K562 (cell line): ENCODE data around the gene CD300H. TPM values are rescaled to one million over a fixed set of nuclear protein-coding genes. Genes with fewer than 3 reads are reported as not detected.

Source experiments
- ATAC-seq: fragments of 200-7000 bp; cut with Tn5 transposase; 3 replicates; pipeline ENCODE4 v1.9.1; 2020; ENCODE audit warnings: moderate library complexity
- BruUV-seq: library from RNA; stranded (reverse); fragments of 400-500 nt; replicated peaks from 2 replicates; lab custom pipeline; 2021; lab: Mats Ljungman, UMichigan
- CTCF ChIA-PET: fragments of 300-600 bp; formaldehyde crosslinking; extraction: SDS; loops from one replicate; lab custom pipeline; 2021; ENCODE audit warnings: low intra/inter-chr PET ratio; lab: Yijun Ruan, JAX
- POLR2A ChIA-PET: fragments of 300-600, 350-650 bp; sonication (Branson Sonifier 250); formaldehyde crosslinking; extraction: SDS; loops from one replicate; lab custom pipeline; 2021; ENCODE audit warnings: antibody characterized with exemption, inconsistent platforms; lab: Yijun Ruan, JAX
- DNase-seq, 4 experiments: peaks; one replicate each; pipeline versions ENCODE4 v3.0.0 to v3.0.0-alpha.2; 2011 to 2018; ENCODE audit warnings: low spot score in 3 of 4, mixed read lengths in 3 of 4; ENCODE audit errors: extremely low read depth in 1 of 4
- FAIRE-seq: peaks from 2 replicates; lab custom pipeline; 2011; peaks lifted over from hg19 to GRCh38; lab: Jason Lieb, UNC
- H2AFZ ChIP-seq: 2 replicates; pipeline ENCODE4 v1.6.0; 2011; ENCODE audit warnings: low read depth, low read length, control low read depth, inconsistent platforms
- H3K27ac ChIP-seq: fragments of 200-600 bp; 3 replicates; pipeline ENCODE4 v1.8.0; 2011; ENCODE audit warnings: low read depth, mild to moderate bottlenecking, control low read depth, inconsistent platforms, low read length, moderate library complexity, mixed read lengths; ENCODE audit errors: extremely low read depth
- H3K27me3 ChIP-seq, 2 experiments: fragments of 300-600 bp in 1 of 2; 2 replicates in 1 of 2; 3 replicates in 1 of 2; pipeline versions ENCODE4 v1.6.0 to v1.8.0; 2011; ENCODE audit warnings: inconsistent platforms in 2 of 2, low read length in 2 of 2, mild to moderate bottlenecking in 1 of 2, mixed read lengths in 1 of 2, moderate library complexity in 1 of 2; ENCODE audit not compliant: control insufficient read depth in 2 of 2, insufficient read depth in 2 of 2
- H3K36me3 ChIP-seq: fragments of 300-600 bp; 3 replicates; pipeline ENCODE4 v1.8.0; 2011; ENCODE audit warnings: mild to moderate bottlenecking, low read length, inconsistent platforms; ENCODE audit not compliant: control insufficient read depth, insufficient read depth
- H3K4me1 ChIP-seq, 2 experiments: fragments of 200-600 bp in 1 of 2; replicated peaks in 1 of 2; 2 replicates in 1 of 2; 3 replicates in 1 of 2; pipeline versions ENCODE4 v1.5.1 to v1.8.0; 2011; ENCODE audit warnings: inconsistent platforms in 2 of 2, low read length in 2 of 2, mild to moderate bottlenecking in 1 of 2, mixed read lengths in 1 of 2, moderate library complexity in 1 of 2; ENCODE audit not compliant: control insufficient read depth in 2 of 2, insufficient read depth in 2 of 2
- H3K4me2 ChIP-seq: 2 replicates; pipeline ENCODE4 v1.6.1; 2011; ENCODE audit warnings: low read length, control low read depth, inconsistent platforms, mixed read lengths; ENCODE audit not compliant: insufficient read depth
- H3K4me3 ChIP-seq: fragments of 200-600 bp; sonication (generic), shearing (Covaris generic); 2 replicates; pipeline ENCODE4 v1.5.1; 2016; ENCODE audit warnings: control low read depth, inconsistent platforms
- H3K79me2 ChIP-seq: fragments of 200-600 bp; 3 replicates; pipeline ENCODE4 v1.8.0; 2011; ENCODE audit warnings: low read length, inconsistent platforms; ENCODE audit not compliant: control insufficient read depth, insufficient read depth
- H3K9ac ChIP-seq, 2 experiments: 2 replicates each; pipeline versions ENCODE4 v1.6.0 to v1.6.1; 2011; ENCODE audit warnings: low read depth in 2 of 2, low read length in 2 of 2, control low read depth in 1 of 2, inconsistent platforms in 1 of 2, mild to moderate bottlenecking in 1 of 2, mixed read lengths in 1 of 2; ENCODE audit not compliant: insufficient read depth in 1 of 2
- H3K9me1 ChIP-seq: one replicate; pipeline ENCODE4 v1.6.0; 2011; ENCODE audit warnings: inconsistent platforms, mild to moderate bottlenecking, low read length, moderate library complexity; ENCODE audit not compliant: control insufficient read depth, insufficient read depth
- H3K9me3 ChIP-seq: replicated peaks from 2 replicates; pipeline ENCODE4 v1.5.1; 2011; ENCODE audit warnings: low read depth, low read length, inconsistent platforms; ENCODE audit not compliant: control insufficient read depth, insufficient read depth
- H4K20me1 ChIP-seq: replicated peaks from 2 replicates; pipeline ENCODE4 v1.6.1; 2011; ENCODE audit warnings: low read length, inconsistent platforms, mixed read lengths; ENCODE audit not compliant: control insufficient read depth, insufficient read depth
- E2F3 ChIP-seq: fragments of 250-450 bp; sonication (Bioruptor Pico); IDR thresholded peaks from 2 replicates; pipeline ENCODE4 v1.4.0; 2020; ENCODE audit warnings: mild to moderate bottlenecking
- MBD2 ChIP-seq: sonication (generic); IDR thresholded peaks from 2 replicates; pipeline ENCODE4 v1.6.1; 2016; ENCODE audit warnings: low read depth, borderline replicate concordance
- MTA2 ChIP-seq: fragments of 450-650 bp; IDR thresholded peaks from 2 replicates; pipeline ENCODE4 v1.6.1; 2016; ENCODE audit warnings: low read depth
- PHF21A ChIP-seq: fragments of 450-650 bp; IDR thresholded peaks from 2 replicates; pipeline ENCODE4 v1.6.1; 2017; ENCODE audit warnings: low read depth, borderline replicate concordance
- PKNOX1 ChIP-seq: fragments of 450-650 bp; IDR thresholded peaks from 2 replicates; pipeline ENCODE4 v1.6.1; 2016
- TCF7L2 ChIP-seq: fragments of 150-350 bp; IDR thresholded peaks from 2 replicates; pipeline ENCODE4 v1.6.1; 2016; ENCODE audit warnings: low read depth, mild to moderate bottlenecking, low read length, moderate library complexity
- ZNF124 ChIP-seq: sonication (generic); formaldehyde crosslinking; IDR thresholded peaks from 2 replicates; pipeline ENCODE4 v1.8.1; 2022; ENCODE audit warnings: missing genetic modification reagents
- ZNF277 ChIP-seq: fragments of 250-450 bp; sonication (Bioruptor Pico); IDR thresholded peaks from 2 replicates; pipeline ENCODE4 v1.8.0; 2022; ENCODE audit warnings: inconsistent platforms, mild to moderate bottlenecking, moderate library complexity, borderline replicate concordance
- ZNF668 ChIP-seq: fragments of 250-450 bp; sonication (Bioruptor Pico); IDR thresholded peaks from 2 replicates; pipeline ENCODE4 v1.8.0; 2022; ENCODE audit warnings: mild to moderate bottlenecking, inconsistent platforms
- WGBS: fragments of 100-300 bp; shearing (Covaris generic); methylation state at CpG from one replicate; pipeline ENCODE4 v1.1.6; 2016; ENCODE audit warnings: low coverage, mixed read lengths; ENCODE audit not compliant: insufficient coverage; ENCODE audit errors: missing lambda C conversion rate; 5-methylcytosine and 5-hydroxymethylcytosine counted together
- in situ Hi-C: fragments of 300-500 bp; cut with MboI; formaldehyde crosslinking; loops from 4 replicates; pipeline ENCODE4 v1.15.0; 2018; ENCODE audit warnings: inconsistent platforms, mixed read lengths
- intact Hi-C: fragments of 100-400 bp; cut with micrococcal nuclease; formaldehyde crosslinking; loops from 2 replicates; pipeline ENCODE4 v1.14.2; 2022
- polyA plus RNA-seq, 8 experiments: library from polyadenylated mRNA; depleted of rRNA in 4 of 8; stranded (reverse) in 5 of 8; unstranded in 3 of 8; fragments of >200 nt; fragmentation: Nextera tagmentation in 2 of 8; fragmentation: Illumina TruSeq in 1 of 8; extraction: Ambion mirVana in 2 of 8; extraction: Trizol in 1 of 8; gene quantifications; 2 replicates each; pipeline versions ENCODE4 v1.2.1 to v1.2.3, GENCODE V29; 2011 to 2014; ENCODE audit warnings: inconsistent platforms in 1 of 8, missing spikeins in 1 of 8
- total RNA-seq, 7 experiments: library from RNA; depleted of rRNA in 6 of 7; stranded (reverse); fragments of >200 nt in 6 of 7; fragmentation: Illumina TruSeq in 2 of 7; extraction: Trizol in 2 of 7; gene quantifications; 2 replicates each; pipeline versions ENCODE4 v1.2.1 to v1.2.3, GENCODE V29; 2011 to 2021; ENCODE audit warnings: low replicate concordance in 1 of 7

The CD300H gene
- total and polyA plus RNA-seq, 9 of the 15 experiments (the other 6 are each of a cell fraction or from before 2014, with no cell fraction given), result not detected

GRCh38 chr17:74513987-74514631, 53.2 kb downstream of the CD300H start (continued):
- no peak for TF ChIP-seq TCF7L2
- TF ChIP-seq, all 486 proteins: peak for 75

GRCh38 chr17:74512624-74513091, 54.7 kb downstream of the CD300H start:
- CTCF ChIA-PET, result no interaction called here
- intact Hi-C loops (no loop called here), in situ Hi-C loops (no loop called here)
- Histone ChIP-seq H3K9me1 (no peaks in the 10 kb centered on the region), H3K4me3 (no peak overlapping the region), H3K9me3 (peaks cover 13% of the 10 kb centered on the region), H4K20me1 (no peaks in the 10 kb centered on the region), H3K4me2 (no peak overlapping the region), H3K79me2 (no peaks in the 10 kb centered on the region), H3K9ac (no peak overlapping the region), H3K36me3 (no peaks in the 10 kb centered on the region; the same call in 2 of the 3 replicates), H3K4me1 (no peaks in the 10 kb centered on the region), H3K27me3 (no peaks in the 10 kb centered on the region), H2AFZ (no peak overlapping the region), H3K27ac (no peak overlapping the region)
- FAIRE-seq, result no peak
- no TSS peak for BruUV-seq
- no peak for ATAC-seq
- no peak for DNase-seq
- POLR2A ChIA-PET, result interaction anchor here (0.6 to 2.2 kb wide), 2 partner anchors 11 to 272 kb away, joined by 3 to 5 read pairs; no protein-coding TSS in a partner anchor
- 1% methylated on average over 7 of the region's 7 CpGs for WGBS
- TF ChIP-seq MBD2 (no peak), ZNF277 (no peak), ZNF668 (CRISPR knock-in tag) (no peak), PHF21A (no peak), E2F3 (CRISPR knock-in tag) (no peak), MTA2 (no peak), PKNOX1 (no peak), ZNF124 (CRISPR knock-in tag) (no peak)
